ENCODE data around the gene PCNP.

DNA sequence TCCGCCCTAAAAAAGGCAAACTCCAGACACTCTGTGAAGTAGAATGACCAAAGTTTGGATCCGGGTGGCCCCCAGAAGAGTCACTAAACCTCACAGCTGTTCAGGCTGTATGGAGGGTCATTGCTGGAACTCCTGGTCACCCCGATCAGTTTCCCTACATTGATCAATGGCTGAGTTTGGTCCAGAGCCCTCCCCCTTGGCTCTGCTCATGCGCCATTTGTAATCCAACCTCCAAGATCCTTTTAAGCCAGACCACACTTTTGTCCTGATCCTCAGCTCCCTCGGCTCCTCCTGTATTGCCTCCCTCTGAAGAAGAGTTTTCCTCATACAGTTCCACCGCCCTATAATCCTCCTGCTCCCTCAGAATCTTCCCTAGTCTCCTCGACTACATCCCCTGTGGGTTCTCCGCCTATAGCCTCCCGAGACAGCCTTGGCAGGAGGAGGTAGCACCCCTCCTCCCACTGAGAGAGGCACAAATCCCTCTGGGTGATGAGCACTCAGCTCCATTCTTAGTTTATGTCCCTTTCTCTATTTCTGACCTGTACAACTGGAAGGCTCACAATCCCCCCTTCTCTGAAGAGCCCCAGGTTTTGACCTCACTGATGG, 60.7 kb downstream of the PCNP start:
- TF ChIP-seq, protein P1, sequence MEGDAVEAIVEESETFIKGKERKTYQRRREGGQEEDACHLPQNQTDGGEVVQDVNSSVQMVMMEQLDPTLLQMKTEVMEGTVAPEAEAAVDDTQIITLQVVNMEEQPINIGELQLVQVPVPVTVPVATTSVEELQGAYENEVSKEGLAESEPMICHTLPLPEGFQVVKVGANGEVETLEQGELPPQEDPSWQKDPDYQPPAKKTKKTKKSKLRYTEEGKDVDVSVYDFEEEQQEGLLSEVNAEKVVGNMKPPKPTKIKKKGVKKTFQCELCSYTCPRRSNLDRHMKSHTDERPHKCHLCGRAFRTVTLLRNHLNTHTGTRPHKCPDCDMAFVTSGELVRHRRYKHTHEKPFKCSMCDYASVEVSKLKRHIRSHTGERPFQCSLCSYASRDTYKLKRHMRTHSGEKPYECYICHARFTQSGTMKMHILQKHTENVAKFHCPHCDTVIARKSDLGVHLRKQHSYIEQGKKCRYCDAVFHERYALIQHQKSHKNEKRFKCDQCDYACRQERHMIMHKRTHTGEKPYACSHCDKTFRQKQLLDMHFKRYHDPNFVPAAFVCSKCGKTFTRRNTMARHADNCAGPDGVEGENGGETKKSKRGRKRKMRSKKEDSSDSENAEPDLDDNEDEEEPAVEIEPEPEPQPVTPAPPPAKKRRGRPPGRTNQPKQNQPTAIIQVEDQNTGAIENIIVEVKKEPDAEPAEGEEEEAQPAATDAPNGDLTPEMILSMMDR (IDR thresholded peaks at IDR 0.05 in 4 of 5, conservative IDR thresholded peaks at IDR 0.05 in 1 of 5): no peak
- TF ChIP-seq POLR2A (IDR thresholded peaks at IDR 0.05): no peak
